ENCODE results near the gene MRPL24. TPM values are rescaled to one million over a fixed set of nuclear protein-coding genes. Genes with fewer than 3 reads are reported as not detected.

The MRPL24 gene
- total RNA-seq, 2 donors from 2014 or later, result 55.0 to 67.1 TPM

- no peaks in the 10 kb centered on the region for H3K9me3 ChIP-seq
- no peak overlapping the region for H3K27ac ChIP-seq
- no peaks in the 10 kb centered on the region for H3K27me3 ChIP-seq (replicated peaks; ENCODE audit: insufficient read depth)
- H3K4me3 ChIP-seq, result no peak overlapping the region
- TF ChIP-seq POLR2AphosphoS5 (IDR thresholded peaks at IDR 0.05), result no peak
- no peak for TF ChIP-seq CTCF (IDR thresholded peaks at IDR 0.05)
- TF ChIP-seq POLR2A (IDR thresholded peaks at IDR 0.05), result no peak
- no peaks in the 10 kb centered on the region for H3K36me3 ChIP-seq
- WGBS, result 67% methylated on average over 4 of the region's 4 CpGs
- intact Hi-C loops (cut with DNase I), result no loop called here
- DNase-seq (ENCODE audit: low spot score), result no peak
- no peaks in the 10 kb centered on the region for H3K4me1 ChIP-seq (replicated peaks)
These were observed 23.5 kb downstream of the MRPL24 start for GRCh38 chr1:156717351-156717750.

- DNase-seq (ENCODE audit: low spot score), result no peak
- no peaks in the 10 kb centered on the region for H3K9me3 ChIP-seq
- H3K4me3 ChIP-seq, result no peak overlapping the region
- intact Hi-C loops (cut with DNase I), result no loop called here
- TF ChIP-seq POLR2A (IDR thresholded peaks at IDR 0.05) (no peak), POLR2AphosphoS5 (IDR thresholded peaks at IDR 0.05) (no peak), CTCF (IDR thresholded peaks at IDR 0.05) (no peak)
- no peaks in the 10 kb centered on the region for H3K4me1 ChIP-seq (replicated peaks)
- no peak overlapping the region for H3K27ac ChIP-seq
- WGBS, result 92% methylated on average over 3 of the region's 3 CpGs
- H3K27me3 ChIP-seq (replicated peaks; ENCODE audit: insufficient read depth), result no peaks in the 10 kb centered on the region
- no peaks in the 10 kb centered on the region for H3K36me3 ChIP-seq
These were observed 26.1 kb downstream of the MRPL24 start for GRCh38 chr1:156714830-156715229.

GRCh38 chr1:156712626-156713025 lies 28.3 kb downstream of the MRPL24 start:
- DNase-seq (ENCODE audit: low spot score), result no peak
- TF ChIP-seq CTCF (IDR thresholded peaks at IDR 0.05), result no peak
- TF ChIP-seq POLR2A (IDR thresholded peaks at IDR 0.05), result no peak
- TF ChIP-seq POLR2AphosphoS5 (IDR thresholded peaks at IDR 0.05), result no peak
- WGBS, result 24% methylated on average over 3 of the region's 3 CpGs
- intact Hi-C loops (cut with DNase I), result no loop called here
- no peaks in the 10 kb centered on the region for H3K9me3 ChIP-seq
- H3K4me1 ChIP-seq (replicated peaks), result peaks cover 2% of the 10 kb centered on the region
- no peak overlapping the region for H3K4me3 ChIP-seq
- no peaks in the 10 kb centered on the region for H3K36me3 ChIP-seq
- H3K27ac ChIP-seq, result peak overlapping the region in 1 of 2 donors; percentile 2
- H3K27me3 ChIP-seq (replicated peaks; ENCODE audit: insufficient read depth), result no peaks in the 10 kb centered on the region

GRCh38 chr1:156711011-156711817 lies 29.7 kb downstream of the MRPL24 start:
- H3K27me3 ChIP-seq (replicated peaks; ENCODE audit: insufficient read depth), result no peaks in the 10 kb centered on the region
- no peak overlapping the region for H3K27ac ChIP-seq
- TF ChIP-seq POLR2AphosphoS5 (IDR thresholded peaks at IDR 0.05) (no peak), POLR2A (IDR thresholded peaks at IDR 0.05) (no peak), CTCF (IDR thresholded peaks at IDR 0.05) (no peak)
- intact Hi-C loops (cut with DNase I), result no loop called here
- H3K4me3 ChIP-seq, result no peak overlapping the region
- no peaks in the 10 kb centered on the region for H3K9me3 ChIP-seq
- H3K4me1 ChIP-seq (replicated peaks), result peaks cover 2% of the 10 kb centered on the region
- no peak for DNase-seq (ENCODE audit: low spot score)
- H3K36me3 ChIP-seq, result no peaks in the 10 kb centered on the region
- WGBS, result 82% methylated on average over 9 of the region's 9 CpGs

All from prostate gland (tissue), 2 donors.